Measurements from ENCODE around the gene TBC1D8B. TPM values are rescaled to one million over a fixed set of nuclear protein-coding genes. Genes with fewer than 3 reads are reported as not detected.
"Not testable (repeated sequence)": the region's sequence is repeated elsewhere in the genome, so short reads cannot be mapped to it uniquely, and the experiment has no call there.

Gene TBC1D8B
- total RNA-seq, 2 experiments from 2014 or later = 0.22 TPM

DNA sequence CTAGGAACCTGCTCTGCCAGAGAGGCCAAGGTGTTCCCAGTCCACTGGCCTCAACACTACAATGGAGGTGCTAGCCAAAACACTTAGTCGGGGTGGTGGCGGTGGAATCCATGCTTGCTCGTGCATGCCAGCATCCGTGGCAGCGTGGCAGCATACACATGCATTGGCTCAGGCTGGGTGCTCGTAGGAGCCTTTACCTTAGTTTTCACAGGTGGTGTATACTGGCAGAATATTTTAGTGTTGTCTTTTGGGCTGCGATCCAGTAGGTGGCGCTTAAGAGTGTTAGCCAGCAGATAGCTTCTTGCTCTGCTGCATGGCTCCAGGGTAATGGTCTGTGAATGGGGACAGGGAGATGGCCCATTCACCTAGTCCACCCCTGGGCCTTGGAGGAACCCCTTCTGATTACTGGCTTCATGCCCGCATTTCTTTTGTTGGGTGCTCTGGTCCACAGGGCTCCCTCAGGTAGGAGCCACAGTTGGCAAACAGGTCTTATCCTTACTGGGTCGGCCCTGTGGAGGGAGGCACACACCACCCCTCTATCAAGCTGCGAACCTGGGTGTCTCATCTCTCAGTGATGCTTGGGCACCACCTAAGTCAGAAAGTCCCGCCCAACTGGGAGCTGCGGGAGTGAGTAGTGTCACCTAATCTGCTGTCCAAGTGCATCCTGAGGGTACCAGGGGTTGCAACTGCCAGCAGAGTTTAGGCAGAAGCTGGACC lies 60.7 kb downstream of the TBC1D8B start:
- ATAC-seq (ENCODE audit: poor library complexity) (no peak), DNase-seq (peak in 4 of 14 experiments; percentile 1 to 25 (median 12))
- Mint-ChIP-seq H3K36me3 (ENCODE audit: low read depth) (no peaks in the 10 kb centered on the region), H3K27ac (no peak overlapping the region), H3K4me3 (no peak overlapping the region), H3K4me1 (ENCODE audit: low read depth) (no peaks in the 10 kb centered on the region), H3K9me3 (no peaks in the 10 kb centered on the region), H3K27me3 (no peaks in the 10 kb centered on the region)
- Histone ChIP-seq H3K9me3 (ENCODE audit: control insufficient read depth in 1 of 2, insufficient read depth in 1 of 2, low read length in 2 of 2) (no peaks in the 10 kb centered on the region), H3K36me3 (ENCODE audit: insufficient read depth, low read length) (no peaks in the 10 kb centered on the region), H3K27me3 (ENCODE audit: control insufficient read depth in 1 of 2, insufficient read depth in 2 of 2, low read length in 2 of 2) (peaks cover 0 to 3% of the 10 kb centered on the region in 2 experiments), H3K4me1 (ENCODE audit: insufficient read depth, low read length) (no peaks in the 10 kb centered on the region), H3K4me3 (ENCODE audit: low read length) (no peak overlapping the region), H3K27ac (ENCODE audit: low read depth in 1 of 2, low read length in 2 of 2) (no peak overlapping the region)
- CTCF ChIA-PET = no interaction called here
- POLR2A ChIA-PET = no interaction called here
- TF ChIP-seq, protein P1, sequence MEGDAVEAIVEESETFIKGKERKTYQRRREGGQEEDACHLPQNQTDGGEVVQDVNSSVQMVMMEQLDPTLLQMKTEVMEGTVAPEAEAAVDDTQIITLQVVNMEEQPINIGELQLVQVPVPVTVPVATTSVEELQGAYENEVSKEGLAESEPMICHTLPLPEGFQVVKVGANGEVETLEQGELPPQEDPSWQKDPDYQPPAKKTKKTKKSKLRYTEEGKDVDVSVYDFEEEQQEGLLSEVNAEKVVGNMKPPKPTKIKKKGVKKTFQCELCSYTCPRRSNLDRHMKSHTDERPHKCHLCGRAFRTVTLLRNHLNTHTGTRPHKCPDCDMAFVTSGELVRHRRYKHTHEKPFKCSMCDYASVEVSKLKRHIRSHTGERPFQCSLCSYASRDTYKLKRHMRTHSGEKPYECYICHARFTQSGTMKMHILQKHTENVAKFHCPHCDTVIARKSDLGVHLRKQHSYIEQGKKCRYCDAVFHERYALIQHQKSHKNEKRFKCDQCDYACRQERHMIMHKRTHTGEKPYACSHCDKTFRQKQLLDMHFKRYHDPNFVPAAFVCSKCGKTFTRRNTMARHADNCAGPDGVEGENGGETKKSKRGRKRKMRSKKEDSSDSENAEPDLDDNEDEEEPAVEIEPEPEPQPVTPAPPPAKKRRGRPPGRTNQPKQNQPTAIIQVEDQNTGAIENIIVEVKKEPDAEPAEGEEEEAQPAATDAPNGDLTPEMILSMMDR (IDR thresholded peaks at IDR 0.05) = no peak
- intact Hi-C loops (cut with DNase I, micrococcal nuclease) = no loop called here

DNA sequence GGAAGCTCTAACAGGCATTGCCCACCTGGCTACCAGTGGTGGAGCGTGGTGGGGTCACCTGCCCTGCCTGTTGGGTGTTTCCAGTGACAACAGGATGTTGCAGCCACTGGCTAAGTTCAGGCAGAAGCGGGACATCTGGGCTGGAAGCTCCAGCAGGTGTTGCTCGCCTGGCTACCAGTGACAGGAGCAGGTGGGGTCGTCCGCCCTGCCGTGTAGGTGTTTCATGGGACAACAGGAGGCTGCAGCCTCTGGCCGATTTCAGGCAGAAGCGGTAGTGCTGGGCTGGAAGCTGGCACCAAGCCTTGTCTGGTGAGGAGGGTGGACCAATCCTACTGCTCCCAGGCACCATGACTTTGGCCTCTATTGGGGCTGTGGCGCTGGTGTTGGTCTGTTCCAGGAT lies 61.2 kb downstream of the TBC1D8B start:
- Histone ChIP-seq H3K9me3 (ENCODE audit: control insufficient read depth in 1 of 2, insufficient read depth in 1 of 2, low read length in 2 of 2) (no peaks in the 10 kb centered on the region), H3K4me3 (ENCODE audit: low read length) (no peak overlapping the region), H3K36me3 (ENCODE audit: insufficient read depth, low read length) (no peaks in the 10 kb centered on the region), H3K27me3 (ENCODE audit: control insufficient read depth in 1 of 2, insufficient read depth in 2 of 2, low read length in 2 of 2) (peaks cover 0 to 3% of the 10 kb centered on the region in 2 experiments), H3K27ac (ENCODE audit: low read depth in 1 of 2, low read length in 2 of 2) (no peak overlapping the region), H3K4me1 (ENCODE audit: insufficient read depth, low read length) (no peaks in the 10 kb centered on the region)
- Mint-ChIP-seq H3K36me3 (ENCODE audit: low read depth) (no peaks in the 10 kb centered on the region), H3K27me3 (no peaks in the 10 kb centered on the region), H3K27ac (no peak overlapping the region), H3K4me1 (ENCODE audit: low read depth) (no peaks in the 10 kb centered on the region), H3K4me3 (no peak overlapping the region), H3K9me3 (no peaks in the 10 kb centered on the region)
- TF ChIP-seq, protein P1 (IDR thresholded peaks at IDR 0.05) = no peak
- POLR2A ChIA-PET = no interaction called here
- intact Hi-C loops (cut with DNase I, micrococcal nuclease) = no loop called here
- ATAC-seq (ENCODE audit: poor library complexity) = no peak
- CTCF ChIA-PET = no interaction called here
- no peak for DNase-seq

DNA sequence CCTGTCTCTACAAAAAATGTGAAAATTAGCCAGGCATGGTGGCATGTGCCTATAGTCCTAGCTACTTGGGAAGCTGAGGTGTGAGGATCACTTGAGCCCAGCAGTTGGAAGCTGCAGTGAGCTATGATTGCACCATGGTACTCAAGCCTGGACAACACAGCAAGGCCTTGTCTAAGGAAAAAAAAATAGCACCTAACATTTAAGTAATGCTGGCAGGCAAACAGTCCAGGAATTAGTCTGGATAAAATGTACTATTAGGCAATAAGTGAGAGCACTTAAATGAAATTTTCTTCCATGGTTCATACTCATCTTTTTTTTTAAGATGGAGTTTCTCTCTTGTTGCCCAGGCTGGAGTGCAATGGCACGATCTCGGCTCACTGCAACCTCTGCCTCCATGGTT lies 70.3 kb downstream of the TBC1D8B start:
- H3K9me3 ChIP-seq (ENCODE audit: control insufficient read depth in 1 of 2, insufficient read depth in 1 of 2, low read length in 2 of 2); H3K36me3 Mint-ChIP-seq (ENCODE audit: low read depth); H3K27ac Mint-ChIP-seq; DNase-seq; H3K9me3 Mint-ChIP-seq; POLR2A ChIA-PET; H3K4me3 Mint-ChIP-seq; H3K27ac ChIP-seq (ENCODE audit: low read depth in 1 of 2, low read length in 2 of 2); H3K27me3 ChIP-seq (ENCODE audit: control insufficient read depth in 1 of 2, insufficient read depth in 2 of 2, low read length in 2 of 2); H3K27me3 Mint-ChIP-seq; H3K4me3 ChIP-seq (ENCODE audit: low read length); H3K4me1 ChIP-seq (ENCODE audit: insufficient read depth, low read length); H3K36me3 ChIP-seq (ENCODE audit: insufficient read depth, low read length); CTCF ChIA-PET; ATAC-seq (ENCODE audit: poor library complexity); H3K4me1 Mint-ChIP-seq (ENCODE audit: low read depth): not testable (repeated sequence)
- intact Hi-C loops (cut with DNase I, micrococcal nuclease) = loop anchor here (5.0 kb wide), 1 partner anchor 390 kb away; no protein-coding TSS in a partner anchor

Measured in CD4-positive, alpha-beta T cell (primary cell).